AG08396 (cell line): ENCODE data around the gene SINHCAF.
A peak's percentile ranks its signal among the peaks of the same experiment; 100 is the strongest.

Experiments
- DNase-seq: peaks from one replicate; pipeline ENCODE4 v3.0.0; 2012; ENCODE audit warnings: low spot score, mixed read lengths

Gene SINHCAF

DNA sequence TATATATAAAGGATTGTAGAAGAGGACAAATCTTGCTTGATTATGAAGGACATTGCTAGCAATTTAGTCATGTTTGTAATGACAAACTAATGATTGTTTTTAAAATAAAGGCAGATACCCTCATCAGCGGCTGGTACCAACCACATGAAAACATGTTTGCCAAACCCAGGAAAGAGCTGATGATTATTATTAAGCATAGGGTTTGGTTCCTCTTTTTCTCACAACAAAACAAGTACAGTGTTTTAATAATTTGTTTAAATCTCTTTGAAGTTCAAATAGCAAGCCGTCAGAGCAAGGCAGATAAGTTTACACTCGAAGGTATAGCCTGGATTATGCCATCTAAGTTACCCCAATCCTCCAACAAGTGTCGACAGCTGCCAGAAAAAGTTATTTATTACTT lies 5.3 kb upstream of the SINHCAF start:
- DNase-seq, result no peak

DNA sequence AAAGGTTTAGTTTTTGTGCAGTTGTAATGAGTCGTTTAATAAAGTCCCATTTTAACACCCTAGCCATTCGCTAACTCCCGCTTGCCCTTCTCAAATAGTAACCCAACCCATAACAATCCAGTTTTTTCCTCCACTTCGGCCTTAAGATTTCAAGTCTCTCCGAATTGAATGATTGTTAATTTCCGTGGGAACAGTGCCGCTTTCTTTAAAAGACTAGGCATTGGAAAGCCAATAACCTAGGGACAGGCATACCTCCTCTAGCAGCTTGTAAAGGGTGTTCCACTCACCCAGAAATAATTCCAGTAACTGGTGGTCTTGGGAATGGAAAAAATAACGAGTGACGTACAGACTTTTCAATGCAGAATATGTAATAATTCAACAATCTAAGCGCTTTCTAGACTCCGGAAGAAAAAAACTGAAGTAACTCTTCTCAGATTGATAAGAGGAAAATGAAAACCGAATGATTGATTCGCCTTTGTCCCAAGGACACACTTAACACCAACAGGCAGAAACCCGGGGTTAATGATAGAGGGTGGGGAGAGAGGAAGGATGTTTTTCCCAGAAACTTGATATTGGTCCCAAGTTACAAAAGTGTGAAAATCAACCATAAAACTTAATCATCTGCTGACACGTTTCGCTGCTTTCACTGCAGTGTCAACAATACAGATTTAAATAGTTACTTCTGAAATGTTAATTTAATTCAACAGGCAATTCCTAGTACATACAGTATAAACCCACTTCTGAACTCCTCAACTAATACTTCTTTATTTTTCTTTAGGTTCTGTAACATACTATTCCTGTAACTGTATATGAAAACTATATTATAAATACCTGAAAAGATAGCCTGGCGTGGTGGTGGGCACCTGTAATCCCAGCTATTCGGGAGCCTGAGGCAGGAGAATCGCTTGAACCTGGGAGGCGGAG lies 1.0 kb upstream of the SINHCAF start:
- DNase-seq, result no peak

DNA sequence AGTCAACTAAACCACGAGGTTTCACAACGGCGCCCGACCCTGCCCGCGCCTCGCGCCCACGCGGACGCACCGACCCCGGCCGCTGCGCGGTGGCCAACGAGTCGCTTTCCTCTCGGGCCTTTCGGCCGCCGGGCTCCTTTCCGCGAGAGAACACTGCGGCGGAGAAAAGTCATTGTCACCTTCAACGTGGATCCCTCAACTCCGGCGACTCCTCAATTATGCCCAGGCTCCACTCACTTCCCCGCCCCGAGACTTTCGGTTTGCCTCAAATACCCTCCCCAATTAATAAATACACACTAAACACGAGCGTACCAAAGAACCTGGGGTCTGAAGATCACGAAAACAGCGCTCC lies 450 bp downstream of the SINHCAF start:
- no peak for DNase-seq

DNA sequence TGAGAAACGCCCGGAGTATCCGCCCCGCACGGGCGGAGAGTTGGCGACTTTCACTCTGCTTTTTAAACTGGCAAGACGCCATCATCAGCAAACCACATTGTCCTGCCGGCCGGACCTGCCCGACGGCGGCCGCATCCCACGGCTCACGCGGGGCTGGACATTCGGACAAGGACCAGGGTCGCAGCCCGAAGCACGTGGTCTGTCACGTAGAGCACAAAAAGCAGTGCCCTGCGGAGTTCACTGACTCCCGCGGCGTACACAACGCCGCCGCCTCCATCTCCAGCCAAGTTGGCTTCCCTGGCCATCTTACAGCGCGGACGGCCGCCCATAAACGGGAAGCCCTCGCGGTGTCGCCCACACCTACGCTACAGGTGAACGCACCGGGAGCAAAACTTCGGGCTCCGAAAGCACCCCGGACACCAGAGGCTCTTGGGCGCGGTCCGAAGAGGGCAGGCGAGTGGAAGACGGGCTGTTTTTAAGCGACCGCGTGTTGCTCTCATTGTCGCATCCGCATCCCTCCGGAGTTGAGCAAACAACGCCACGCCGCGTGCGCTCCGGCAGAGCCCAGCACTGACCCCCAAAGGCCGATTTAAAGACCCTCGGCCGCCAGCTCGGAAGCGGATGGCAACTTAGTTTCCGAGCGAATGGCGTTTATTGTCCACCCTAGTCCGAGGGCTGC lies 966 bp downstream of the SINHCAF start:
- peak; percentile 70 for DNase-seq

DNA sequence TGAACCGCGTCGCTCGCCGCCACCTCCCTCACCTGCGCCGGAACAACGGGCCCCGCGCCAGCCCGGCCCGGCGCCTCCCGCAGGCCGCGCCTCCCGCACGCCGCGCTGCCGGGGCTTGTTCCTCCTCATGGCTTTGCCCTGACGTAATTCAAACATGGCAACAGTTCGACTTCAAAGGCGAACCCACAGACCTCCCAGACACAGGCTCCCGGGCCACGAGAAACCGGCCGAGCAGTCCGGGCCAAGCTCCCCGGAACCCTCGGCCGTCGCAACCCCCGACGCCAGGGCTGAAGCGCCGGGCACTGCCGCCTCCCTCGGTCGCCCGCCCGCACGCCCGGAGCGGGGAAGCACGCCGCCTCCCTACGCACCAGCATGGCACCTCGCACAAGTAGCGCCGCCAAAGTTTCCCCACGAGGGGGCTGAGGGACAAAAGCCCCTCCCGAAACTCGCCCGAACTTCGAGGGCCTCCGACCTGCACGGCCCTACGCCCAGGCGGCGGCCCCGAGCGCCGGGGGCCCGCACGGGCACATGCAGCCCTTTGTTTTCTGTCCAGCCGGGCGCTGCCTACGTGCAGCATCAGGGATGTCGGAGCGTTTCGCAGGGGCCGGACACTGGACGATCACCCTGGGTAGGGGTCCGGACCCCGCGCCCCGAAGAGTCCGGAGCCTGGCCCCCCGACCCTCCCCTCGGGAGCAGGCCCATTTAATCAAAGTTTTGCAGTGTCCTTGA lies 1.7 kb downstream of the SINHCAF start:
- DNase-seq, result peak; percentile 86

DNA sequence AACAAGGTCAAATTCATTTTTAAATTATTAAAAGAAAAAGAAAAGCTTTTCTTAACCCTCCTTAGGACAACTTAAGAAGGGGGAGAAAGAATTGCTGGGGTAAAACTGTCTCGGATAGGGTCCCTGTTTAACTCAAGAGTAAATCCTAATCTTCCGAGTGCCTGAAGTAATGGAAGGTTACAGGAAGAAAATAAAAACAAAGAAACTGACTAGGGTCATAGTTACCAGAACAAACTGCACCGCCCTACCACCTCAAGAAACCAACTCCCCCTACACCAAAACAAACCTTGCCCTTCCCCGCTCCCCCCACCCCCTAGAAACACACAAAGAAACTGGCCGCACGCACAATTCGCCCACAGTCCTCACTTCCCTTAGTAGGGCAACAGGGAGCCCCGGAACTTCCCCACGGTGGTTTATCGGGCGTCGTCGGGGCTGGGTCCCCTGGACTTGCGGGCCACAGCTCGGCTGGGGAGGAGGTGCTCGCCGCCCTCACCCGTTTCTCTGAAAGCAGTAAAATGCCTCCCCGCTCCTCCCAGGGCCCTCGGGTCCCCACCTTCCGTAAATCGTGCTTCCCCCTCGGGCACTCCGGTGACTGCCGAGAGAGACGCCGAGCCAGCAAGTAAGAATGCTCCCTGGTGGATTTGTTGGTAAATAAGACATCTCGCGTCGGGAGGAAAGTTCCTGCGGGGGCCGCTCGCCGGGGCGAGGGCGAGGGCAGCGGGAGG lies 2.4 kb downstream of the SINHCAF start:
- no peak for DNase-seq

DNA sequence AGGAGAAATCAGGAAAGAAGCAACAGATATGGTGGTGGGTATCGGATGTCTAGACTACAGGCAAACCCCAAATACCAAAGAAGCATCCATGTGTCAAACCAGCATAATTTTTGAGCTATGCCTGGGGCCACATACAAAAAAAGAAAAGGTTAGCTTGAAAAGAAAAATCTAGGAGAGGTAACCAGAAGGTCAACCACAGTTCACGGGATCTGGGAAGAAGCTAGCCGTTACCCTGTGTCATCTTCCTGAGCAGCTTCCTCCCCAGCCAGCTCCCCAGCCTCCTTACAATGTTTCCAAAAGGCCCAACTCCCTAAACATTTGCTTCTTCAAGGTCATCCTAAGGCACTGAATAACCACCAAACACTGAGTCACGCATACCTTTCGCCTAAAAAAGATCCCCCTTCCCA lies 3.1 kb downstream of the SINHCAF start:
- no peak for DNase-seq

DNA sequence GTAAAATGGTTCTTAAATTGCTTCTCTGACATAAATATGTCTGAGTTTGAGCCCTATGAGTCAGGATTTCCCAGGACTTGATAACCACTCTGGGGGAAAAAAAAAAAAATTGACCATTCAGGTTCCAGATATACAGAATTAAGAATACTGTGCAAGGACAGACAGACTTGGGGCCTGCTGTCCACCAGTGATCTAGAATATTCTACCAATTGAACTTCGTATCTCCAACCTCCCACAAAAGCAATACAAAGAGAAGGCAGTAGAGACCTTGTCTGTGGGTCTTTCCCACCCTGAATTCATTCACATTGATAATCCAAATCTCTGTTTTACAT lies 4.1 kb downstream of the SINHCAF start:
- DNase-seq, result no peak

DNA sequence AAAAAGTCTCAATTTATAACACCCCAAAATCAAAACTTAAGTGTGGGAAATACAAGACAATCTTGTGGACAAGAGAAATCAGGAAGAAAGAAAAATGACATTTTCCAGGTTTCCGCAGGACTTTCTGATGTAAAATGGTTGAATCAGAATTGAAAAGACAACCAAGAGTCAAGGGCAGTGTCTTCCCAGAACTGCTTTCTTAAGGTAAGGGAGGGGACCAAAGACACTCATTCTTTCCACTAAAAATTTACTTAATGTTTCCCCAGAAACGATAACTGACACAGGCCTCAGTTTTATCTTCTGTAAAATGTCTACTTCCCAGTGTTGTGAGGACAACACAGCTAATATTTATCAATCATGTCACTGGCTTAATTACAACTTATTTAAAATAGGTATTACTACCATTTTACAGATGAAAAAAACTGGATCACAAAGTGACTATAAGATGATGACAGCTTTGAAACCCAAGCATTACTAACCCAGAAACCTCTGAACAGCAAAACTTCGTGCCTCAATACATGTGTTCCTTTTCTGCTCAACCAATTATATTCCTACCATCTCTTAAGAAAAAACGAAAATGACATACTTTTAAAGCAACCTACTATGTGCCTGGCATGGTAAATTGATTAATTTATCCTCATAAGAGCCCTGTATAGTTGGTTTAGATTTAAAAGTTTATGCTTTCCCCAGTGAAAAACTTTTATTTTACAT lies 4.6 kb downstream of the SINHCAF start:
- DNase-seq, result no peak

DNA sequence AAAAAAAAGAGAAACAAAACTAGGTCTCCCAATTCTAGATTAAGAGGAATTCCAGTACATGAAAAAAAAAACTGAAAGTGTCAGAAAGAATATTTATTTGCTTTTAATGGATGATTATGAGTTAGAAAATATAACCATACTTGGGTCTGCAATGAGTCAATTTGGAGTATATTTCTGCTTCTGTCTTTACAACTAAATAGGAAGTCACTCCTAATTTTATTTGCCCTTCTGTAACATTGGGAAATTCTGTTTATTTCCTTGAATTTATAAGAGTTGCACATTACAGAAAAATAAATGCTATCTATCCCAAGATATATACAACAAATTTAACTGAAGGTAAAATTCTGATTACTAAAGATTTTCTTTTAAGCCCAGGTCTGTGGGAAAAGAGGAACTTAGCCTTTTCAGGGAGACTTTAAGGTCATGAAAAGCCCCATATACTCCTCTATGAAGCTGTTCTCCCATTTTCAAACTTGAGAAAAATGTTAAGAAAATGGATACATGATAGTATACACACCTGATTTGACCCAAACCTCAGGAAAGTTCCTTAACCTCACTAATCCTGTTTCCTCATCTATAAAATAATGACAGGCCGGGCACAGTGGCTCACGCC lies 7.2 kb downstream of the SINHCAF start:
- DNase-seq, result no peak

DNA sequence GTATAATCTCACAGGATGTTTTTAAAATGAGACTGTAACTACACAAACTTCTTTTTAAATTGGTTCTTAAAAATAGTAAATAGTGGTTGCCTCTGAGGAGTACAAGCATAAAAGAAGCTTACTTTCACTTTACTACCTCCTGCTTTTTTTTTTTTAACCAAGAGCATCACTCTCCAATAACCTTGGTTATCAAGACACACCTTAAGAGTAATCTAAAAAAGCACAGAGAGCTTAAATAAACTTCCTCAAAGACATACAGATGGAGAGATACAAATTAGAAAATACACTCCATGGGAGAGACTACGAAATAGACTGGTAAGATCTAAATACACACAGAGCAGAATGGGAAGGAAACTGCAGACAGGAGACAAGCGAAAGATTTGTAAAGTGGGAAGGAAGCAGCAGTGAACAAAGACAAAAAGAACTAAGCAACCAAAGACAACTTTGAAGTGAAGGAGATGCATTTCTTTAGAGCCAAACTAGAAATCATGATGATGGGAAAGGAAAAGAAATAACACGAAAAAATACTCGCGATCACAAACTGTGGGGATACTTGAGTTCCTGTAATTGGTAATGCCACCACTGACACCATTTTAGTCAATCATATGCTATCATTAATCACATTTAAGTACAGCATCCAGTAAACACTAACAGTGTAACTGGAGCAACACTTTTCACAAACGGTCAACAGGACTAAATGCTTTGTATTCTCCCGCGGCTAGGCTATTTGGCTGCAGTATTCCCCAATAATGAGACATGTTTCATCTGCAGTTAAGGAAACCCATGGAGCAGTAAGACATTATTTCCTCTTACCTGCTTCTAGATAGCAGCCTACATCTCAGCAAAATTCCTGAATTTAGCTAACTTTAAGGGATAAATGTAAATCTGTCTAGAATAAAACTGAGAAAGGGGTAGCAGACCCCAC lies 8.2 kb downstream of the SINHCAF start:
- DNase-seq, result no peak

DNA sequence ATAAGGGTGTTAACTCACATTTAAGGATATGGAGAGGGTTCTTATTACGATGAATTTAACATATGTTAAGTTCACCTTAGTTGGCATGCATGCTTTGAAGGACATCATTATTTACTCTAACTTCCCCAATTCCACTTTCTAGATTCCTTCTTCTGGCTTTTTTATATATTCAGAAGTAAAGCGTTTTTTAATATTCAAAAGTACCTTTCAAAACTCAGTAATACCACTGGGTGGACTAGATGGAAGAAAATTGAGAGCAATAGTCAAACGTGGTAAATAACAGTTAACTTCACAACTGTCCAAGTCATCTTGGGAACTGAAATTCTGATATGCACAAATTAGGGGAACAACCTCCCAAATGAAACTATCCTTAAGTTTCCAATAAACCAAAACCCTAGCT lies 9.1 kb downstream of the SINHCAF start:
- no peak for DNase-seq

DNA sequence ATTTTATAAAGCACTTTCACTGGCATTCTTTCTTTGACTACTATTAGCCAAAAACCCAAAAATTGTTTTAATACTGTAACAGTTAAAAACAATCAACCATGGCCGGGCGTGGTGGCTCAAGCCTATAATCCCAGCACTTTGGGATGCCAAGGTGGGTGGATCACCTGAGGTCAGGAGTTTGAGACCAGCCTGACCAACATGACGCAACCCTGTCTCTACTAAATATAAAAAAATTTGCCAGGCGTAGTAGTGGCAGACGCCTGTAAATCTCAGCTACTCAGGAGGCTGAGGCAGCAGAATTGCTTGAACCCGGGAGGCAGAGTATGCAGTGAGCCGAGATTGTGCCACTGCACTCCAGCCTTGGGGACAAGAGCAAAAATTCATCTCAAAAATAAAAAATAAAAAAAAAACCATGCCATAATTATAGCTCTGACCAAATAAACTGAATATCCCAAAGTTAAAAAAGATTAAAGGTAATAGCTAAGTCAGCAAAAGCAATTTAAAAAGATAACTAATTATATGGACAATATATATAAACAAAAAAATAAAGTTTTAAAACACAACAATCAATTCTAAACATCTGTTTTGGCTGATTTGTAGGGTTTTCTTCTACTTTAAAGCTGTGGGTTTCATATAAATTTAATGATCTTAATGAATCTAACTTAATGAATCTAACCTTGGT lies 10.0 kb downstream of the SINHCAF start:
- DNase-seq, result no peak

DNA sequence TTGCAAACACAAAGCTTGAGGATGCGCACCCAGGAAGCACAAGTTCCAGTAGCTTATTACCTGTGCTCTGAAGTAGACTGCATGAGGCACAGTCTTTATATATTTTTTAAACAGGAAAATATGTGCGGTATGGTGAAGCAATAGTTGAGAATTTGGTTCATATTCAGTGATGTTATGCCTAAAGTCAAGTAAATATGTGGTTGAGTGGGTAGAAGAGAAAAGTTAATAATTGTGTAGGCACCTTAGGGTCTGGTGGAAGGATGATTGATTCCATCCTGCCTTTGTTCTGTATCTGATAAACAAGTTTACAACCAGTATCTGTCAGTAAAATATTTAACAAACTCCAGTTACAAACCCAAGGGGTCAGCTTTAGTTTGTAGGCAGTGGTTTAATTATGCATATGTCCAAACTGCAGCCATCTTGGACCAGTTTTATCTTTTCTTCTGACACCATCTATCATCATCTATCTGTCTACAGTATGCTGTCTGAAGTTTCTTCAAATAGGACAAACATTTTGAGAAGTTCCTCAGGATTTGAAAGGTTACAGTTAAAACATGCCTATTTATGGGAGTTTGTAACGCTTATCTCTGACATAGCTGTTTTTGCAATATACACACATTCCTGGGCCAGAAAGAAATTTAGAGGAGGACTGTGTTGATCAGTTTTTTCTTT lies 10.8 kb downstream of the SINHCAF start:
- no peak for DNase-seq

DNA sequence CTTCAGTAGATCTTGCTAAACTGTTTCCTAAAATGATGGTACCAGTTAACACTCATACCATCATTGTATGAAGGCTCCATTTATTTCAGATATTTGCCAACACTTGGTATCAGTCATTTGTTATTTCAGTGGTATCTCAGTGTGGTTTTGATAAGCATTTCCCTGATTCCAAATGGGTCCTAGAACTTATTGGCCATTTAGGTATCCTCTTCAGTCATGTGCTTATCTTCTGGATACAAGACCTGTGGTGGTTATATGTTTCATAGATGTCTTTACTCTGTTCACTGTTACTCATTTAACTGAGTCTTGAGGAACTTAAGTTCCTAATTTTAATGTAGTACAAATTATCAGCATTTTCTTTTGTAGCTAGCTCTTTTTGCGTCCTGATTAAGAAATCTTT lies 13.5 kb downstream of the SINHCAF start:
- DNase-seq, result no peak

DNA sequence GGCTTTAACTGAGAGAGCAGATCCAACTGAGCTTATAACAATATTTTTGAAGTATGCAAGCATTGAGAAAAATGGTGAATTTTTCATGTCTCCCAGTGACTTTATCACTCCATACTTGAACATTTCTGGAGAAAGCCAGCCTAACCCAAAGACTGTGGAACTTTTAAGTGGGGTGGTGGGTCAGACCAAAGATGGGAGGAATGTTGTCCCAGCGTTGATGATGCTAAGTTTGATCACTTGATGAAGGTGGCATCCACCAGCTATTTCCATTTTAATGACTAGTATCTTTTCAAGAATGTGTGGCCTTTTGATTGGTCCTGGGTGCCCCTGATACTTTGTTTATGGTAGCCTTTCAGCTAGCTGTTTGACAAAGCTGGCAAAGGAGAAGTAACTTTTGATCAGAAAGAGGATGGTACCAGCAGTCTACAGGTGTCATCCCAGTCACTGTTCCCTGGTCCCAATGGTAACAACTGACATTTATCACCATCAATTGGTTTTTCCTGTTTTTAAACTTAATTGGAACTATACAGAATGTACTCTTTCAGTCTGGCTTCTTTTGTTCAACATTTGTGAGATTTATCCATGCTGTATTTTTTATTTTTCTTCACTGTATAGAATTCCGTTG lies 14.2 kb downstream of the SINHCAF start:
- DNase-seq, result no peak

DNA sequence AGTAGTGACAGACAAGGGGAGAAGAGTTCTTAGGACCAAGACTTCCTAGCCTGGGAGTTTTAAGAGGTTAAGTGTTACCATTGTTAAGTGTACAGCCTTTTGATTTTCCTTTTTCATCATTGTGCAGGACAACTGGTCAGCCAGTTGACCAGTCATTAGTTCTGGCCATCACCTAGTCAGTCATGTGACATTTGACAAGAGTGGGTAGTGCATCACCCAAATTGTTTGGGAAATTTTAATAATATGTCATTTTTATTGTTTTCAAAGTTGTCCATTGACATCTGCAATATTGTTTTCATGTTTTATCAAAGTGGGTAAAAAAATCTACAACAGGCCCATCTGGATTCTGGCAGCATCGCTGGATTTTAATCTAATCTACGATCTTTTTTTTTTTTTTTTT lies 15.5 kb downstream of the SINHCAF start:
- no peak for DNase-seq

DNA sequence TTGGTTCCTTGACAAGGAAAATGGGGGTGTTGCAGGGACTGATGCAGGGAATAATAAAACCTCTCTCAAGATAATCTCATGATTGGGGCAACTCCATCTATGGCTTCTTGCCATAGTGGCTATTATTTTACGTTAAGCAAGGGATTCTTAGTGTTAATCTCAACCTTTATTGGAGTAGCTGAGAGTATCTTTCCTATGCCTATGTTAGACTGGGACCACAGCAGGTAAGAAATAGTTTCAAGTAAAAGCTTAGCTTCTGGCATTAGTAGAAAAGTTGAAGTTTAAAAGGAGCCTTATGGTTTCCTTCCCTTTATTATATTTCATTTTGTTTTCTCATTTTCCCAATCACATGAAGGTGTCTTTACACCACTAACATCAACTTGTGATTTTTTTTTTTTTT lies 16.7 kb downstream of the SINHCAF start:
- DNase-seq, result no peak

DNA sequence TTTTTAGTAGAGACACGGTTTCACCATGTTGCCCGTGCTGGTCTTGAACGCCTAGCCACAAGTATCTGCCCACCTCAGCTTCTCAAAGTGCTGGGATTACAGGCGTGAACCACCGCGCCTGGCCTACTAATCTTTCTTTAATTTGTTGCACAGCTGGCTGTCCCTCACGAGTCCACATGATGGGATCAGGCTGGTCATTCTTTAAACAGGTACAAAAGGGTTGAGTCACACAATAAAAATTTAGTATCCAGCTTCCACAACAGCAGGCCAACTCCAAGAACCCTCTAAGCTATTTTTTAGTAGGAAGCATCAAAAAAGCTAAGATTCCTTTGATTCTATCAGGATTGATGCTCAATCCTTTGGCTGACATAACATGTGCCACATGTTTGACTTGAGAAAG lies 17.8 kb downstream of the SINHCAF start:
- no peak for DNase-seq
